HG02981 (cell line): ENCODE results near the gene LY86.

Source experiments
- ATAC-seq: cut with Tn5 transposase; IDR thresholded peaks from one replicate; pipeline ENCODE4 v1.9.1; 2021; ENCODE audit warnings: mild to moderate bottlenecking, moderate library complexity; ENCODE audit not compliant: unreplicated experiment

The LY86 gene

GRCh38 chr6:6696867-6697531 lies 108.5 kb downstream of the LY86 start:
- ATAC-seq, result no peak

GRCh38 chr6:6697620-6698019 lies 109.1 kb downstream of the LY86 start:
- ATAC-seq, result no peak

GRCh38 chr6:6699741-6700367 lies 111.3 kb downstream of the LY86 start:
- ATAC-seq, result no peak

- ATAC-seq, result no peak
These were observed 112.1 kb downstream of the LY86 start for GRCh38 chr6:6700407-6701270.

GRCh38 chr6:6701864-6702263 lies 113.3 kb downstream of the LY86 start:
- no peak for ATAC-seq

- no peak for ATAC-seq
These were observed 115.2 kb downstream of the LY86 start for GRCh38 chr6:6703699-6704098.
